Activated CD4-positive, alpha-beta T cell treated with anti-CD3 and anti-CD28 coated beads, Interleukin-2, amount 50 U/mL, for 24 hours (primary cell): ENCODE data around the gene TTYH1.

Source experiments
- DNase-seq, 2 donors: peaks; one replicate each; pipeline ENCODE4 v3.0.0-alpha.2; 2020; ENCODE audit warnings: low read depth in 1 of 2, low spot score in 1 of 2

TTYH1 gene

DNA sequence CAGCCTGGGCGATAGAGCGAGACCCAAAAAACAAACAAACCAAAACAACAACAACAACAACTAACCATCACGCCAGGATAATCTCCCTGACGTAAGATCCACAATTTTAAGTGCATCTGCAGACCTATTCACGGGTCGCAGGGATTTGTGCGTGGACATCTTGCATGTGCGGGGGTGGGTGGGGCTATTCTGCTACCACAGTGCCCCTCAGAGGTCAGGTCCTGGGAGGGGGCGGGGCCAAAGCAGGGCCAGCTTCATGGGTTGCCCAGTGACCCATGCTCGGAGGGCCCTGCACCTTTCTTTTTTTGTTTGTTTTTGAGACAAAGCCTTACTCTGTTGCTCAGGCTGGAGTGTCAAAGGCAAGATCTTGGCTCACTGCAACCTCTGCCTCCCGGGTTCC, 60.4 kb downstream of the TTYH1 start:
- DNase-seq, result no peak

DNA sequence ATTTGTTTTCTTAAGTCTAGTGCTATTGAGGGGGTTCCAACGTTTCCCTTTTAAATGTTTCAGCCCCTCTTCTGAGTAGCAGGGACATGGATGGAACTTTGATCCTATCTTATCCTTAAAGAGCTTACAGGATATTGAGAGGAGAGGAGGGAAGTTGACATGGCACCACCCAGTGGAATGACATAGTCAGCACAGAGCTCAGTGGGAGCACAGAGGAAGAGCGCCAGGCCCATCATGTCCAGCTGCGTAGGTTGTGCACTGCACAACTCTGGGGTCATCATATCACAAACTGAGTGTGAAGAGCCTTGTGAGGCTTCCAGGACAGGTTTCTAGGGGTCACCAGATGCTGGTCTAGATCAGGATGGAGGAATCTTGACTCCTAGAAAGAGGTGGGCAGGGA, 62.4 kb downstream of the TTYH1 start:
- DNase-seq, result no peak

DNA sequence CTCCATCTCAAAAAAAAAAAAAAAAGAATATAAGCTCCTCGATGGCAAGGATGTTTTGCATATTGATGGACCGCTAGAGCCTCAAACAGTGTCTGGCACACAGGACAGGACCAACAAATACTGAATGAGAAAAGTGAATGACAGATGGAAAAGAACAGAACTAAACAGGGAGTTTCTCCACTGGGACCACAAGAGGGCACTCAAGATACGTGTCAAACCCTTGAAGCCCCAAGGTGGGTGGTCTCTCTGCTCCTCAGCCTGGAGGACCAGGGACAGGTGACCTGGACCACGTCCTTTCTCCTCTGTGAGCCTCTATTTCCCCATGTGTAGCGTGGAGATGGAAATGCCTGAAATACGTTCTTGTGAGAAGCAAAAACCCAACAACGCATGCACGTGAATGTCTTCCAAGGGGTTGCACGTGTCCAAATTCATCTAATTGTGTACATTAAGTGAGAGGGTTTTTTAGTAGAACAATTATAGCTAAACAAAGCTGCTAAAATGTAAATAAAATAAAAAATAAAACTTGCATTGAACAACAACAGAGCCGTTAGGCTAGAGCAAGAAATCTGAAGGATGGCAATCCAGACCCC, 63.5 kb downstream of the TTYH1 start:
- no peak for DNase-seq

DNA sequence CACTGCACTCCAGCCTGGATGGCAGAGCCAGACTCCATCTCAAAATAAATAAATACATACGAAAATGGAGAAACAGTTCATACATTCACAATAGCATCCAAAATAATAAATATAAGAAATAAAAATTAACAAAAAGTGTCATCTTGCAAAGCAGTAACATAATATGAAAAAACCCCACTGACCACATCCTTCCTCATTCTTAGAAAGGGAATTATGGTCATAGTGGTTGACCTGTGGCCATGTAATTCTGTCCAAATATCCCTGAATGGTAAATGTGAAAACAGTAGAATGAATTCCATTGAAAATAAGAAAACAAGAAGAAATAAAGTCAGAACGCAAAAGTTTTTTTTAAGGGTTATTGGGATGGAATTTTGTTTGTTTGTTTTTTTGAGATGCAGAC, 64.8 kb downstream of the TTYH1 start:
- DNase-seq, result no peak

DNA sequence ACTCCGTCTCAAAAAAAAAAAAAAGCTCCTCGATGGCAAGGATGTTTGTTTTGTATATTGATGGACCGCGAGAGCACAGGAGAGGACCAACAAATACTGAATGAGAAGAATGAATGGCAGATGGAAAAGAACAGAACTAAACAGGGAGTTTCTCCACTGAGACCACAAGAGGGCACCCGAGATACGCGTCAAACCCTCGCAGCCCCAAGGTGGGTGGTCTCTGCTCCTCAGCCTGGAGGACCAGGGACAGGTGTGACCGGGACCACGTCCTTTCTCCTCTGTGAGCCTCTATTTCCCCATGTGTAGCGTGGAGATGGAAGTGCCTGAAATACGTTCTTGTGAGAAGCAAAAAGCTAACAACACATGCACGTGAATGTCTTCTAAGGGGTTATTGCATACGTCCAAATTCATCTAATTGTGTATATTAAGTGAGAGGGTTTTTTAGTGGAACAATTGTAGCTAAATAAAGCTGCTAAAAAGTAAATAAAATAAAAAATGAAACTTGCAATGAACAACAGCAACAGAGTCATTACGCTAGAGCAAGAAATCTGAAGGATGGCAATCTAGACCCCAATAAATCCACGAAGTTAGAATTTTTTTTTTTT, 66.2 kb downstream of the TTYH1 start:
- DNase-seq, result peak in 1 of 2 donors; percentile 35

DNA sequence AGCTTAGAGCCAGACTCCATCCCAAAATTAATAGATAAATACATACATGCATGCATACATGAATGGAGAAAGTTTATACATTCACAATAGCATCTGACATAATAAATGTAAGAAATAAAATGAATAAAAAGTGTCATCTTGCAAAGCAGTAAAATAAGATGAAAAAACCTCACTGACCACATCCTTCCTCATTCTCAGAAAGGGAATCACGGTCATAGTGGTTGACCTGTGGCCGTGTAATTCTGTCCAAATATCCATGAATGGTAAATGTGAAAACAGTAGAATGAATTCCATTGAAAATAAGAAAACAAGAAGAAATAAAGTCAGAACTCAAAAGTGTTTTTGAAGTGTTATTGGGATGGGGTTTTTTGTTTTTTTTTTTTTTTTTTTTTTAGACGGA, 67.6 kb downstream of the TTYH1 start:
- DNase-seq, result no peak

DNA sequence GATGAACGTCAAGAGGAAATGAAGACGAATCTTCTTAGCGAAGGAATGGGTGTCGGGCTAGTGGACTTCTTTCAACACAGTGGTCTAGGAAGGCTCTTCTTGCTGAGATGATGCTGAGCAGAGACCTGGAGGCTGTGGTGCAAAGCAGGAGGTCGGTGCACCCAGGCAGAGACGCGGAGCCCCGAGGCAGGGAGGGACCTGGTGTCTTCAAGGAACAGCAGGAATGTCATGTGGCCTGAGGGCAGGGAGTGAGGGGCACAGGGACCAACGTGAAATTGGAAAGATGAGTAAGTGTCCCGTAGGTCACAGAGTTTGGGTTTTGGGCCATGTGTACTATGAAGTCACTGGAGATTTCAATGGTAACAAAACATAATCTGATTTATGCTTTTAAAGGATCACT, 69.2 kb downstream of the TTYH1 start:
- no peak for DNase-seq

DNA sequence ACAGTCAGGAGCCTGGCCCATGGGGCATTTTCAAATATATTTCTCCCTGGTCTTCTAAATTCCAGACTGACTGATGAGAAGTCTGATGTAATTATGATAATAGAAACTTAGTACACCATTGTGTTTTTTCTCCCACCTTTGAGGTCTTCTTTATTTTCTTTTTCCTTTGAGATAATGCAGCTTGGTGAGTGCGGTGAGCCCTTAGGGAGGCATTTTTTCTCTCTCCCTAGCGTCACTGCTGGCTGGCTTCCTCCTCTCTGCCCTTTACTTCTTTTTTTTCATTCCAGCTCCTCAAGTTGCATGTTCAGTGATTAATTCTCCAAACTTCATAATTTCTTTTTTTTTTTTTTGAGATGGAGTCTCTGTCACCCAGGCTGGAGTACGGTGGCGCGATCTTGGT, 70.6 kb downstream of the TTYH1 start:
- no peak for DNase-seq
